Activated T-cell treated with anti-CD3 and anti-CD28 coated beads, Interleukin-2, amount 50 U/mL, for 72 hours (primary cell): Measurements from ENCODE around the gene ACSS2. TPM values are rescaled to one million over a fixed set of nuclear protein-coding genes. Genes with fewer than 3 reads are reported as not detected.

Experiments
- ATAC-seq, 2 donors: fragments of 150-1000 bp; cut with Tn5 transposase; replicated peaks in 1 of 2; 2 replicates each; pipeline ENCODE4 v1.10.0; 2021; ENCODE audit warnings: moderate library complexity in 2 of 2, mild to moderate bottlenecking in 1 of 2
- DNase-seq, 2 donors: peaks; one replicate each; pipeline ENCODE4 v3.0.0; 2021 to 2022; ENCODE audit warnings: mixed read lengths in 1 of 2
- H3K27ac Mint-ChIP-seq: one replicate; pipeline ENCODE4 v1.8.0; 2022; ENCODE audit warnings: mild to moderate bottlenecking, moderate library complexity, mixed read lengths
- H3K27me3 Mint-ChIP-seq: one replicate; pipeline ENCODE4 v1.8.0; 2022; ENCODE audit warnings: low read depth, mixed read lengths
- H3K36me3 Mint-ChIP-seq, 2 donors: one replicate each; pipeline ENCODE4 v1.8.0; 2022; ENCODE audit warnings: mixed read lengths in 2 of 2, mild to moderate bottlenecking in 1 of 2; ENCODE audit not compliant: insufficient read depth in 2 of 2
- H3K4me1 Mint-ChIP-seq: one replicate; pipeline ENCODE4 v1.8.0; 2022; ENCODE audit warnings: low read depth, mixed read lengths
- H3K4me3 Mint-ChIP-seq, 2 donors: one replicate each; pipeline ENCODE4 v1.8.0; 2022; ENCODE audit warnings: mild to moderate bottlenecking in 2 of 2, mixed read lengths in 2 of 2, moderate library complexity in 2 of 2
- H3K9me3 Mint-ChIP-seq, 2 donors: one replicate each; pipeline ENCODE4 v1.8.0; 2022; ENCODE audit warnings: mixed read lengths in 2 of 2
- total RNA-seq, 2 donors: library from RNA; stranded (reverse); gene quantifications; one replicate each; pipeline ENCODE4 v1.2.3, GENCODE V29; 2022

ACSS2 gene
- 10 to 100 TPM; 61.1 to 78.2 TPM for total RNA-seq

GRCh38 chr20:34876406-34877282 is at the start of gene ACSS2:
TSS of gene ACSS2 (plus strand) at chr20:34876612. CDS start at chr20:34876646, 34 bp downstream.
- peaks cover 49% of the 10 kb centered on the region for H3K4me1 Mint-ChIP-seq
- peaks cover 7% of the 10 kb centered on the region for H3K27me3 Mint-ChIP-seq
- DNase-seq (peak in 1 of 2 donors; percentile 98), ATAC-seq (peak in 1 of 2 donors; percentile 49)
- H3K9me3 Mint-ChIP-seq, result no peaks in the 10 kb centered on the region
- peaks cover 0 to 2% of the 10 kb centered on the region in 2 donors for H3K36me3 Mint-ChIP-seq
- peak within 1 kb of the TSS; percentile 80 for H3K27ac Mint-ChIP-seq
- peak within 1 kb of the TSS; percentile 91 to 97 for H3K4me3 Mint-ChIP-seq

- H3K9me3 Mint-ChIP-seq, result no peaks in the 10 kb centered on the region
- no peak for ATAC-seq
- no peak overlapping the region for H3K27ac Mint-ChIP-seq
Observed at GRCh38 chr20:34829191-34829590, 47.2 kb upstream of the ACSS2 start.

GRCh38 chr20:34831936-34832335 is 44.5 kb upstream of the ACSS2 start:
- H3K4me1 Mint-ChIP-seq, result peaks cover 5% of the 10 kb centered on the region
- no peaks in the 10 kb centered on the region for H3K9me3 Mint-ChIP-seq
- H3K36me3 Mint-ChIP-seq, result no peaks in the 10 kb centered on the region
- no peak overlapping the region for H3K27ac Mint-ChIP-seq
- ATAC-seq (no peak), DNase-seq (no peak)
- peaks cover 25% of the 10 kb centered on the region for H3K27me3 Mint-ChIP-seq
- no peak overlapping the region for H3K4me3 Mint-ChIP-seq

More at GRCh38 chr20:34829191-34829590, 47.2 kb upstream of the ACSS2 start:
- no peak for DNase-seq
- H3K4me1 Mint-ChIP-seq, result peaks cover 13% of the 10 kb centered on the region
- H3K4me3 Mint-ChIP-seq, result no peak overlapping the region
- H3K27me3 Mint-ChIP-seq, result peaks cover 20% of the 10 kb centered on the region
- peaks cover 0 to 2% of the 10 kb centered on the region in 2 donors for H3K36me3 Mint-ChIP-seq

GRCh38 chr20:34834459-34834893 is 41.9 kb upstream of the ACSS2 start:
- Mint-ChIP-seq H3K27ac (no peak overlapping the region), H3K4me1 (peaks cover 5% of the 10 kb centered on the region), H3K36me3 (no peaks in the 10 kb centered on the region), H3K9me3 (no peaks in the 10 kb centered on the region), H3K27me3 (peaks cover 25% of the 10 kb centered on the region), H3K4me3 (no peak overlapping the region)
- ATAC-seq (no peak), DNase-seq (no peak)

GRCh38 chr20:34842143-34842542 is 34.3 kb upstream of the ACSS2 start:
- Mint-ChIP-seq H3K27ac (no peak overlapping the region), H3K4me1 (no peaks in the 10 kb centered on the region), H3K36me3 (no peaks in the 10 kb centered on the region), H3K4me3 (no peak overlapping the region), H3K9me3 (no peaks in the 10 kb centered on the region), H3K27me3 (no peaks in the 10 kb centered on the region)
- no peak for ATAC-seq
- no peak for DNase-seq

- no peaks in the 10 kb centered on the region for H3K36me3 Mint-ChIP-seq
- no peaks in the 10 kb centered on the region for H3K27me3 Mint-ChIP-seq
- no peak for ATAC-seq
- H3K4me3 Mint-ChIP-seq, result no peak overlapping the region
- no peaks in the 10 kb centered on the region for H3K9me3 Mint-ChIP-seq
- no peaks in the 10 kb centered on the region for H3K4me1 Mint-ChIP-seq
- no peak for DNase-seq
- H3K27ac Mint-ChIP-seq, result no peak overlapping the region
Observed at GRCh38 chr20:34843421-34843820, 33.0 kb upstream of the ACSS2 start.

GRCh38 chr20:34848597-34848996 is 27.8 kb upstream of the ACSS2 start:
- H3K4me1 Mint-ChIP-seq, result no peaks in the 10 kb centered on the region
- H3K27me3 Mint-ChIP-seq, result no peaks in the 10 kb centered on the region
- ATAC-seq (no peak), DNase-seq (no peak)
- H3K27ac Mint-ChIP-seq, result no peak overlapping the region
- no peak overlapping the region for H3K4me3 Mint-ChIP-seq
- H3K36me3 Mint-ChIP-seq, result no peaks in the 10 kb centered on the region
- H3K9me3 Mint-ChIP-seq, result no peaks in the 10 kb centered on the region

GRCh38 chr20:34849778-34850177 is 26.6 kb upstream of the ACSS2 start:
- ATAC-seq (no peak), DNase-seq (no peak)
- no peak overlapping the region for H3K27ac Mint-ChIP-seq
- no peak overlapping the region for H3K4me3 Mint-ChIP-seq
- H3K9me3 Mint-ChIP-seq, result no peaks in the 10 kb centered on the region
- H3K27me3 Mint-ChIP-seq, result no peaks in the 10 kb centered on the region
- H3K4me1 Mint-ChIP-seq, result no peaks in the 10 kb centered on the region
- H3K36me3 Mint-ChIP-seq, result no peaks in the 10 kb centered on the region

GRCh38 chr20:34850969-34851368 is 25.4 kb upstream of the ACSS2 start:
- no peaks in the 10 kb centered on the region for H3K36me3 Mint-ChIP-seq
- H3K27me3 Mint-ChIP-seq, result no peaks in the 10 kb centered on the region
- no peaks in the 10 kb centered on the region for H3K9me3 Mint-ChIP-seq
- ATAC-seq (no peak), DNase-seq (no peak)
- no peak overlapping the region for H3K4me3 Mint-ChIP-seq
- no peak overlapping the region for H3K27ac Mint-ChIP-seq
- H3K4me1 Mint-ChIP-seq, result no peaks in the 10 kb centered on the region

- Mint-ChIP-seq H3K36me3 (no peaks in the 10 kb centered on the region), H3K27me3 (no peaks in the 10 kb centered on the region), H3K27ac (no peak overlapping the region), H3K4me1 (no peaks in the 10 kb centered on the region), H3K9me3 (no peaks in the 10 kb centered on the region), H3K4me3 (no peak overlapping the region)
- DNase-seq (no peak), ATAC-seq (no peak)
Observed at GRCh38 chr20:34852298-34852697, 24.1 kb upstream of the ACSS2 start.

GRCh38 chr20:34859367-34859766 is 17.0 kb upstream of the ACSS2 start:
- ATAC-seq (no peak), DNase-seq (no peak)
- H3K9me3 Mint-ChIP-seq, result no peaks in the 10 kb centered on the region
- H3K27me3 Mint-ChIP-seq, result no peaks in the 10 kb centered on the region
- no peak overlapping the region for H3K4me3 Mint-ChIP-seq
- H3K36me3 Mint-ChIP-seq, result peaks cover 0 to 2% of the 10 kb centered on the region in 2 donors
- no peak overlapping the region for H3K27ac Mint-ChIP-seq
- no peaks in the 10 kb centered on the region for H3K4me1 Mint-ChIP-seq

- ATAC-seq (no peak), DNase-seq (no peak)
- Mint-ChIP-seq H3K4me3 (no peak overlapping the region), H3K4me1 (no peaks in the 10 kb centered on the region), H3K27me3 (no peaks in the 10 kb centered on the region), H3K36me3 (peaks cover 0 to 2% of the 10 kb centered on the region in 2 donors), H3K9me3 (no peaks in the 10 kb centered on the region), H3K27ac (no peak overlapping the region)
Observed at GRCh38 chr20:34859826-34860545, 16.4 kb upstream of the ACSS2 start.

- Mint-ChIP-seq H3K27ac (no peak overlapping the region), H3K4me1 (no peaks in the 10 kb centered on the region), H3K36me3 (peaks cover 0 to 2% of the 10 kb centered on the region in 2 donors), H3K9me3 (no peaks in the 10 kb centered on the region), H3K4me3 (no peak overlapping the region), H3K27me3 (no peaks in the 10 kb centered on the region)
- DNase-seq, result no peak
- no peak for ATAC-seq
Observed at GRCh38 chr20:34861386-34862084, 14.9 kb upstream of the ACSS2 start.
